GM12878 (cell line): ENCODE results near the gene NET1. TPM values are rescaled to one million over a fixed set of nuclear protein-coding genes. Genes with fewer than 3 reads are reported as not detected.
"Not testable (repeated sequence)": the region's sequence is repeated elsewhere in the genome, so short reads cannot be mapped to it uniquely, and the experiment has no call there.

Experiments
- ATAC-seq: fragments of 200-7000 bp; cut with Tn5 transposase; 3 replicates; pipeline ENCODE4 v1.9.1; 2020; ENCODE audit warnings: mild to moderate bottlenecking, moderate library complexity
- BruUV-seq: library from RNA; stranded (reverse); fragments of 400-500 nt; replicated peaks from 2 replicates; lab custom pipeline; 2021; lab: Mats Ljungman, UMichigan
- CTCF ChIA-PET: fragments of 300-600 bp; sonication (Branson Sonifier 250); formaldehyde crosslinking; extraction: SDS; loops from one replicate; lab custom pipeline; 2021; ENCODE audit warnings: inconsistent platforms; lab: Yijun Ruan, JAX
- POLR2A ChIA-PET: fragments of 350-600 bp; formaldehyde crosslinking; extraction: SDS; loops from one replicate; lab custom pipeline; 2021; ENCODE audit warnings: inconsistent platforms; lab: Charles Lee
- RAD21 ChIA-PET: fragments of 300-600 bp; sonication (Branson Sonifier 250); formaldehyde crosslinking; loops from one replicate; lab custom pipeline; 2023; ENCODE audit warnings: antibody characterized with exemption; ENCODE audit not compliant: unreplicated experiment; lab: Charles Lee
- SMC1A ChIA-PET: fragments of 300-600 bp; sonication (Branson Sonifier 250); formaldehyde crosslinking; loops from one replicate; lab custom pipeline; 2023; ENCODE audit not compliant: unreplicated experiment, uncharacterized antibody; lab: Charles Lee
- DNase-seq: peaks from one replicate; pipeline ENCODE4 v3.0.0-alpha.2; 2011; ENCODE audit warnings: low read depth, low spot score
- FAIRE-seq: peaks from 3 replicates; lab custom pipeline; 2011; peaks lifted over from hg19 to GRCh38; lab: Jason Lieb, UNC
- H2AFZ ChIP-seq: 2 replicates; pipeline ENCODE4 v1.6.0; 2011; ENCODE audit warnings: low read depth, low read length, control low read depth; ENCODE audit not compliant: control insufficient read depth
- H3K27ac ChIP-seq: 2 replicates; pipeline ENCODE4 v1.5.1; 2011; ENCODE audit warnings: control low read depth; ENCODE audit not compliant: control insufficient read depth, insufficient read depth
- H3K27me3 ChIP-seq, 2 experiments: replicated peaks in 1 of 2; 2 replicates each; pipeline versions ENCODE4 v1.6.0 to v1.6.1; 2011; ENCODE audit warnings: low read length in 1 of 2; ENCODE audit not compliant: control insufficient read depth in 2 of 2, insufficient read depth in 2 of 2
- H3K36me3 ChIP-seq, 2 experiments: 2 replicates each; pipeline ENCODE4 v1.5.1; 2011; ENCODE audit warnings: low read length in 1 of 2; ENCODE audit not compliant: control insufficient read depth in 2 of 2, insufficient read depth in 2 of 2
- H3K4me1 ChIP-seq: 2 replicates; pipeline ENCODE4 v1.6.1; 2011; ENCODE audit warnings: mild to moderate bottlenecking, low read length, moderate library complexity, mixed read lengths; ENCODE audit not compliant: control insufficient read depth, insufficient read depth
- H3K4me2 ChIP-seq: 2 replicates; pipeline ENCODE4 v1.6.0; 2011; ENCODE audit warnings: control low read depth; ENCODE audit not compliant: control insufficient read depth, insufficient read depth
- H3K4me3 ChIP-seq: fragments of 200-600 bp; sonication (generic); 2 replicates; pipeline ENCODE4 v1.5.1; 2016
- H3K79me2 ChIP-seq: 2 replicates; pipeline ENCODE4 v1.6.0; 2011; ENCODE audit warnings: low read length; ENCODE audit not compliant: control insufficient read depth, insufficient read depth
- H3K9ac ChIP-seq: 2 replicates; pipeline ENCODE4 v1.8.0; 2011; ENCODE audit warnings: low read length, control low read depth, mixed read lengths; ENCODE audit not compliant: control insufficient read depth, insufficient read depth
- H3K9me3 ChIP-seq: replicated peaks from 3 replicates; pipeline ENCODE4 v1.5.1; 2011; ENCODE audit warnings: mild to moderate bottlenecking, low read length; ENCODE audit not compliant: control insufficient read depth, insufficient read depth
- H4K20me1 ChIP-seq: 2 replicates; pipeline ENCODE4 v1.6.0; 2011; ENCODE audit not compliant: control insufficient read depth, insufficient read depth
- CREM ChIP-seq: IDR thresholded peaks from 2 replicates; pipeline ENCODE4 v1.6.1; 2014; ENCODE audit warnings: antibody characterized with exemption, low read depth
- DPF2 ChIP-seq: fragments of 450-650 bp; IDR thresholded peaks from 2 replicates; pipeline ENCODE4 v1.6.1; 2017; ENCODE audit warnings: mild to moderate bottlenecking
- EGR1 ChIP-seq, 2 experiments: IDR thresholded peaks; 1 replicate in 1 of 2; 2 replicates in 1 of 2; pipeline ENCODE4 v1.6.1; 2011 to 2012; ENCODE audit warnings: low read depth in 2 of 2, low read length in 2 of 2, borderline replicate concordance in 1 of 2, mild to moderate bottlenecking in 1 of 2, moderate library complexity in 1 of 2
- ETV6 ChIP-seq, 2 experiments: fragments of 450-650 bp in 1 of 2; IDR thresholded peaks in 1 of 2; conservative IDR thresholded peaks in 1 of 2; 2 replicates each; pipeline ENCODE4 v1.6.1; 2014; ENCODE audit warnings: antibody characterized with exemption in 1 of 2, borderline replicate concordance in 1 of 2, low read depth in 1 of 2, mild to moderate bottlenecking in 1 of 2, moderate library complexity in 1 of 2
- FOXK2 ChIP-seq: fragments of 450-650 bp; IDR thresholded peaks from 2 replicates; pipeline ENCODE4 v1.6.1; 2017; ENCODE audit warnings: mild to moderate bottlenecking, moderate library complexity
- FOXM1 ChIP-seq: IDR thresholded peaks from 2 replicates; pipeline ENCODE4 v1.6.1; 2012; ENCODE audit warnings: low read depth, mild to moderate bottlenecking, inconsistent platforms, low read length, moderate library complexity
- IKZF1 ChIP-seq: fragments of 450-650 bp; conservative IDR thresholded peaks from 2 replicates; pipeline ENCODE4 v1.6.1; 2017; ENCODE audit warnings: antibody characterized with exemption, mild to moderate bottlenecking
- JUND ChIP-seq: IDR thresholded peaks from 2 replicates; pipeline ENCODE4 v1.6.1; 2012; ENCODE audit warnings: low read depth, mild to moderate bottlenecking, low read length, improper control_type of control experiment, moderate library complexity
- MTA3 ChIP-seq: IDR thresholded peaks from 2 replicates; pipeline ENCODE4 v1.6.1; 2012; ENCODE audit warnings: low read length, inconsistent platforms, borderline replicate concordance
- RUNX3 ChIP-seq: IDR thresholded peaks from 2 replicates; pipeline ENCODE4 v1.6.1; 2012; ENCODE audit warnings: low read length, inconsistent platforms
- SMAD5 ChIP-seq: IDR thresholded peaks from 2 replicates; pipeline ENCODE4 v1.6.1; 2016; ENCODE audit warnings: antibody characterized with exemption, low read depth
- STAT3 ChIP-seq: IDR thresholded peaks from 2 replicates; pipeline ENCODE4 v1.6.1; 2011; ENCODE audit warnings: low read depth, low read length, improper control_type of control experiment
- TCF12 ChIP-seq: IDR thresholded peaks from 2 replicates; pipeline ENCODE4 v1.6.1; 2011; ENCODE audit warnings: low read depth, mild to moderate bottlenecking, low read length
- WGBS: methylation state at CpG from one replicate; pipeline ENCODE4 v1.1.6; 2016; ENCODE audit warnings: low lambda C conversion rate; ENCODE audit not compliant: insufficient replicate concordance, insufficient coverage; ENCODE audit errors: missing lambda C conversion rate; 5-methylcytosine and 5-hydroxymethylcytosine counted together
- in situ Hi-C: fragments of 300-500 bp; cut with MboI; formaldehyde crosslinking; loops from 9 replicates; pipeline ENCODE4 v1.14.3; 2018; ENCODE audit warnings: mixed read lengths
- intact Hi-C: fragments of 100-400 bp; cut with micrococcal nuclease; formaldehyde crosslinking; loops from one replicate; pipeline ENCODE4 v1.14.2; 2022; ENCODE audit not compliant: unreplicated experiment
- polyA plus RNA-seq, 11 experiments: library from polyadenylated mRNA; depleted of rRNA in 4 of 11; unstranded in 6 of 11; stranded (reverse) in 5 of 11; fragments of >200 nt; fragmentation: Nextera tagmentation in 4 of 11; fragmentation: Illumina TruSeq in 1 of 11; extraction: Ambion mirVana in 4 of 11; extraction: Trizol in 1 of 11; gene quantifications; 1 replicate in 1 of 11; 2 replicates in 10 of 11; pipeline versions ENCODE4 v1.2.1 to v1.2.3, GENCODE V29; 2011 to 2016; ENCODE audit warnings: inconsistent platforms in 2 of 11, missing spikeins in 2 of 11, low read depth in 1 of 11
- total RNA-seq, 4 experiments: library from RNA; depleted of rRNA in 3 of 4; stranded (reverse); fragments of >200 nt in 3 of 4; fragmentation: Illumina TruSeq in 1 of 4; extraction: Trizol in 1 of 4; gene quantifications; 2 replicates each; pipeline versions ENCODE4 v1.2.1 to v1.2.3, GENCODE V29; 2013 to 2021

Gene NET1
- total and polyA plus RNA-seq, 10 of the 15 experiments (the other 5 are each of a cell fraction or from before 2014, with no cell fraction given) = 6.5 to 22.7 (median 18.4) TPM

- no peak overlapping the region for H3K4me3 ChIP-seq
- WGBS = 0% methylated on average over 1 of the region's 1 CpG
- TF ChIP-seq JUND (no peak), FOXM1 (no peak), IKZF1 (no peak), MTA3 (no peak), TCF12 (no peak), ETV6 (conservative IDR thresholded peaks at IDR 0.05 in 1 of 2, IDR thresholded peaks at IDR 0.05 in 1 of 2; ENCODE audit: borderline replicate concordance in 1 of 2, low read depth in 1 of 2) (no peak), STAT3 (no peak), FOXK2 (no peak), SMAD5 (no peak), CREM (no peak), EGR1 (IDR thresholded peaks at IDR 0.05; ENCODE audit: borderline replicate concordance in 1 of 2, low read depth in 2 of 2, low read length in 2 of 2) (no peak), RUNX3 (no peak), DPF2 (no peak)
- no peak for ATAC-seq
- no peaks in the 10 kb centered on the region for H4K20me1 ChIP-seq
- H3K79me2 ChIP-seq = no peaks in the 10 kb centered on the region
- no peak for DNase-seq
- no peak overlapping the region for H2AFZ ChIP-seq
- H3K9me3 ChIP-seq = peaks cover 3% of the 10 kb centered on the region; the same call in 1 of the 3 replicates
- no TSS peak for BruUV-seq
- RAD21 ChIA-PET = no interaction called here
- in situ Hi-C loops = no loop called here
- SMC1A ChIA-PET = no interaction called here
- H3K4me1 ChIP-seq = no peaks in the 10 kb centered on the region
- no peak overlapping the region for H3K27ac ChIP-seq
- H3K36me3 ChIP-seq = no peaks in the 10 kb centered on the region
- H3K4me2 ChIP-seq = no peak overlapping the region
- intact Hi-C loops = no loop called here
- POLR2A ChIA-PET = no interaction called here
- FAIRE-seq = no peak
- CTCF ChIA-PET = interaction anchor here (1.4 to 1.6 kb wide), 2 partner anchors 17 to 28 kb away, joined by 3 to 5 read pairs; no protein-coding TSS in a partner anchor
- H3K27me3 ChIP-seq = peaks cover 0 to 6% of the 10 kb centered on the region in 2 experiments; a peak in 1 of 4 replicates
- H3K9ac ChIP-seq = no peak overlapping the region
Observed at GRCh38 chr10:5406918-5407317, 5.4 kb upstream of the NET1 start.

DNA sequence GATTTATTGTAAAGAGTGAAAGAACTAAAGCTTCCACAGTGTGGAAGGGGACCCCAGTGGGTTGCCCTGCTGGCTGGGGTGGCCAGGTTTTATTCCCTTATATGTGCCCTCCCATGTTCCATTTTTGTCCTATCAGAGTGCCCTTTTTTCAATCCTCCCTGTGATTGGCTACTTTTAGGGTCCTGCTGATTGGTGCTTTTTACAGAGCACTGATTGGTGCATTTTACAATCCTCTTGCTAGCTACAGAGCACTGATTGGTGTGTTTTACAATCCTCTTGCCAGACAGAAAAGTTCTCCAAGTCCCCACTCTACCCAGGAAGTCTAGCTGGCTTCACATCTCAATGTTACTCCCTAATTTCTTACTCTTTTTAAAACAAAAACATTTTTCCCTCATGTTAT lies 1.6 kb upstream of the NET1 start:
- H3K27me3 ChIP-seq, ATAC-seq, intact Hi-C loops, H3K9ac ChIP-seq, H3K27ac ChIP-seq, H3K4me3 ChIP-seq, in situ Hi-C loops, H3K4me2 ChIP-seq, H3K4me1 ChIP-seq, H3K36me3 ChIP-seq, H2AFZ ChIP-seq, H4K20me1 ChIP-seq, BruUV-seq, H3K9me3 ChIP-seq, FAIRE-seq, DNase-seq: not testable (repeated sequence)
- H3K79me2 ChIP-seq = peaks cover 10% of the 10 kb centered on the region
- ChIA-PET SMC1A (interaction anchor here (1.3 kb wide), 1 partner anchor 16 kb away, joined by 4 read pairs; no protein-coding TSS in a partner anchor), RAD21 (interaction anchor here (0.8 kb wide), 1 partner anchor 479 kb away, joined by 3 read pairs; the partner anchor contains the start of genes ANKRD16 and FBH1), POLR2A (interaction anchor here (0.6 kb wide), 1 partner anchor 166 kb away, joined by 3 read pairs; no protein-coding TSS in a partner anchor), CTCF (interaction anchor here (0.6 to 1.6 kb wide), 3 partner anchors 14 to 402 kb away, joined by 3 to 5 read pairs (median 5); no protein-coding TSS in a partner anchor)
